ENCODE results near the gene CDSN. TPM values are rescaled to one million over a fixed set of nuclear protein-coding genes. Genes with fewer than 3 reads are reported as not detected.
A peak's percentile ranks its signal among the peaks of the same experiment; 100 is the strongest.

The CDSN gene
- total RNA-seq, 1 donor = not detected

DNA sequence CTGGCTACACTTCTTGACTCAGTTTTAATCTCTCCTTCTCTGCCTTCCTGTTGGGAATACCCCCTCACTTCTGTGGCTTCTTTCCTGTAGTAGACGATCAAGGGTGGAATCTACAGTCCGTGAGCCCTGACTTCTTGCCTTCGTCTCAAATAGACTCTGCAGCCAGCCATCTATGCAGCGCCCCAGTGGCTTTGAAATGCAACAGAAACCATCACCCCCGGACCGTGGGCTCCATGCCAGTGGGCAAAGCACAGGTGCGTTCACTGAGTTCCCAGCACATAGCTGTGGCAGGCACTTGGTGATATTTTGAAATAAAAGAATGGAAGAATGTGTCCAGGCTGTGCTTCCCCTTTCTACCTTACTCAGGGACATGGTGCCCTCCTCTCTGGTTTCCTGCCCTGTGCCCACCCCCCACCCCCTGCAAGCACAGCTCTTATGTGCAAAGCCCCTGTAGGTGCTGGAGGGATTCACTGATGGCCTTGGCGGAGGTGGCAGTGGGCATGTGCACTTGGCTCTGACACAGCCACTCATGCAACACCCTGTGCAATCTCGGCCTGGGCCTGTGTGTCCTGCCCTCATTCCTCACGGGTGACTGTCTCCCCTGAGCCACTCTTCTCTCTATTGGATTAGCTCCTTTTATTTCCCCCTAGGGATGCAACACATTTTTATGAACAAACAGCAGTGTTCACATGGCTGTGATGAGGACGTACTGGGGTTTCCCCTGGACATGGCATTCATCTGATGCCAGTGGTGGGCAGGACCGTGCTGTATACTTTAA is 5.5 kb upstream of the CDSN start:
- TF ChIP-seq, protein P1, sequence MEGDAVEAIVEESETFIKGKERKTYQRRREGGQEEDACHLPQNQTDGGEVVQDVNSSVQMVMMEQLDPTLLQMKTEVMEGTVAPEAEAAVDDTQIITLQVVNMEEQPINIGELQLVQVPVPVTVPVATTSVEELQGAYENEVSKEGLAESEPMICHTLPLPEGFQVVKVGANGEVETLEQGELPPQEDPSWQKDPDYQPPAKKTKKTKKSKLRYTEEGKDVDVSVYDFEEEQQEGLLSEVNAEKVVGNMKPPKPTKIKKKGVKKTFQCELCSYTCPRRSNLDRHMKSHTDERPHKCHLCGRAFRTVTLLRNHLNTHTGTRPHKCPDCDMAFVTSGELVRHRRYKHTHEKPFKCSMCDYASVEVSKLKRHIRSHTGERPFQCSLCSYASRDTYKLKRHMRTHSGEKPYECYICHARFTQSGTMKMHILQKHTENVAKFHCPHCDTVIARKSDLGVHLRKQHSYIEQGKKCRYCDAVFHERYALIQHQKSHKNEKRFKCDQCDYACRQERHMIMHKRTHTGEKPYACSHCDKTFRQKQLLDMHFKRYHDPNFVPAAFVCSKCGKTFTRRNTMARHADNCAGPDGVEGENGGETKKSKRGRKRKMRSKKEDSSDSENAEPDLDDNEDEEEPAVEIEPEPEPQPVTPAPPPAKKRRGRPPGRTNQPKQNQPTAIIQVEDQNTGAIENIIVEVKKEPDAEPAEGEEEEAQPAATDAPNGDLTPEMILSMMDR (IDR thresholded peaks at IDR 0.05; ENCODE audit: insufficient read depth, low read length) = no peak

GRCh38 chr6:31125162-31125561 is 4.9 kb upstream of the CDSN start:
- peak; percentile 56 for DNase-seq (ENCODE audit: low read depth)
- TF ChIP-seq, protein P1 (IDR thresholded peaks at IDR 0.05; ENCODE audit: insufficient read depth, low read length) = no peak
- no peak overlapping the region for H3K4me3 ChIP-seq (ENCODE audit: low read depth, low read length)

More for the DNA sequence above, 5.5 kb upstream of the CDSN start:
- peak; percentile 52 for DNase-seq (ENCODE audit: low read depth)
- H3K4me3 ChIP-seq (ENCODE audit: low read depth, low read length) = no peak overlapping the region

- peak; percentile 88 for DNase-seq (ENCODE audit: low read depth)
- H3K4me3 ChIP-seq (ENCODE audit: low read depth, low read length) = no peak overlapping the region
- TF ChIP-seq, protein P1 (IDR thresholded peaks at IDR 0.05; ENCODE audit: insufficient read depth, low read length) = no peak
These were observed 2.8 kb upstream of the CDSN start for GRCh38 chr6:31122791-31123706.

- TF ChIP-seq, protein P1 (IDR thresholded peaks at IDR 0.05; ENCODE audit: insufficient read depth, low read length) = no peak
- no peak for DNase-seq (ENCODE audit: low read depth)
- no peak overlapping the region for H3K4me3 ChIP-seq (ENCODE audit: low read depth, low read length)
These were observed 1.0 kb upstream of the CDSN start for GRCh38 chr6:31121131-31121790.

- no peak for DNase-seq (ENCODE audit: low read depth)
- TF ChIP-seq, protein P1 (IDR thresholded peaks at IDR 0.05; ENCODE audit: insufficient read depth, low read length) = no peak
- H3K4me3 ChIP-seq (ENCODE audit: low read depth, low read length) = no peak overlapping the region
These were observed 2.1 kb downstream of the CDSN start for GRCh38 chr6:31118178-31118577.

- peak; percentile 41 for DNase-seq (ENCODE audit: low read depth)
- no peak overlapping the region for H3K4me3 ChIP-seq (ENCODE audit: low read depth, low read length)
- TF ChIP-seq, protein P1 (IDR thresholded peaks at IDR 0.05; ENCODE audit: insufficient read depth, low read length) = no peak
These were observed 3.4 kb downstream of the CDSN start for GRCh38 chr6:31116661-31117385.

Measured in fibroblast of the aortic adventitia (primary cell).